ENCODE results near the gene ITGB7.

- no peak for TF ChIP-seq POLR2A (IDR thresholded peaks at IDR 0.05)
- TF ChIP-seq, protein P1, sequence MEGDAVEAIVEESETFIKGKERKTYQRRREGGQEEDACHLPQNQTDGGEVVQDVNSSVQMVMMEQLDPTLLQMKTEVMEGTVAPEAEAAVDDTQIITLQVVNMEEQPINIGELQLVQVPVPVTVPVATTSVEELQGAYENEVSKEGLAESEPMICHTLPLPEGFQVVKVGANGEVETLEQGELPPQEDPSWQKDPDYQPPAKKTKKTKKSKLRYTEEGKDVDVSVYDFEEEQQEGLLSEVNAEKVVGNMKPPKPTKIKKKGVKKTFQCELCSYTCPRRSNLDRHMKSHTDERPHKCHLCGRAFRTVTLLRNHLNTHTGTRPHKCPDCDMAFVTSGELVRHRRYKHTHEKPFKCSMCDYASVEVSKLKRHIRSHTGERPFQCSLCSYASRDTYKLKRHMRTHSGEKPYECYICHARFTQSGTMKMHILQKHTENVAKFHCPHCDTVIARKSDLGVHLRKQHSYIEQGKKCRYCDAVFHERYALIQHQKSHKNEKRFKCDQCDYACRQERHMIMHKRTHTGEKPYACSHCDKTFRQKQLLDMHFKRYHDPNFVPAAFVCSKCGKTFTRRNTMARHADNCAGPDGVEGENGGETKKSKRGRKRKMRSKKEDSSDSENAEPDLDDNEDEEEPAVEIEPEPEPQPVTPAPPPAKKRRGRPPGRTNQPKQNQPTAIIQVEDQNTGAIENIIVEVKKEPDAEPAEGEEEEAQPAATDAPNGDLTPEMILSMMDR (IDR thresholded peaks at IDR 0.05) = no peak
Observed at GRCh38 chr12:53217931-53218307, 10.9 kb upstream of the ITGB7 start.

Measured in right lobe of liver (tissue), 4 donors.